IMR-90 (cell line): Measurements from ENCODE around the gene SPATA18. TPM values are rescaled to one million over a fixed set of nuclear protein-coding genes. Genes with fewer than 3 reads are reported as not detected.

Experiments
- ATAC-seq: fragments of 200-7000 bp; cut with Tn5 transposase; 2 replicates; pipeline ENCODE4 v1.9.1; 2020; ENCODE audit warnings: low read depth, mild to moderate bottlenecking, moderate library complexity
- BruUV-seq: library from RNA; stranded (reverse); fragments of 400-500 nt; replicated peaks from 2 replicates; lab custom pipeline; 2021; lab: Mats Ljungman, UMichigan
- CTCF ChIA-PET: fragments of 300-600 bp; formaldehyde crosslinking; extraction: SDS; loops from one replicate; lab custom pipeline; 2021; ENCODE audit warnings: antibody characterized with exemption; lab: Yijun Ruan, JAX
- POLR2A ChIA-PET: fragments of 300-600 bp; sonication (Branson Sonifier 250); formaldehyde crosslinking; loops from one replicate; lab custom pipeline; 2022; ENCODE audit warnings: antibody characterized with exemption; ENCODE audit not compliant: unreplicated experiment; lab: Charles Lee
- DNase-seq: peaks from one replicate; pipeline ENCODE4 v3.0.0; 2013
- H2AFZ ChIP-seq: replicated peaks from 2 replicates; pipeline ENCODE3; 2013; ENCODE audit warnings: low read length, mild to moderate bottlenecking; ENCODE audit not compliant: poor library complexity
- H2AK5ac ChIP-seq: 2 replicates; pipeline ENCODE4 v1.6.1; 2013; ENCODE audit warnings: low read depth, low read length, inconsistent platforms
- H2AK9ac ChIP-seq: replicated peaks from 2 replicates; pipeline ENCODE3; 2013; ENCODE audit warnings: mild to moderate bottlenecking, low read depth, low read length, moderate library complexity; ENCODE audit not compliant: poor library complexity
- H2BK120ac ChIP-seq: 2 replicates; pipeline ENCODE4 v1.6.1; 2013; ENCODE audit warnings: low read depth, low read length, inconsistent platforms
- H2BK15ac ChIP-seq: 3 replicates; pipeline ENCODE4 v1.6.1; 2013; ENCODE audit warnings: low read depth, low read length, inconsistent platforms
- H2BK20ac ChIP-seq: 2 replicates; pipeline ENCODE4 v1.6.1; 2013; ENCODE audit warnings: low read depth, mild to moderate bottlenecking, inconsistent platforms, low read length, moderate library complexity
- H2BK5ac ChIP-seq: 2 replicates; pipeline ENCODE4 v1.6.1; 2013; ENCODE audit warnings: mild to moderate bottlenecking, low read depth, low read length, inconsistent platforms; ENCODE audit not compliant: poor library complexity, severe bottlenecking
- H3K14ac ChIP-seq: replicated peaks from 2 replicates; pipeline ENCODE4 v1.6.1; 2013; ENCODE audit warnings: low read depth, low read length, inconsistent platforms
- H3K18ac ChIP-seq: 2 replicates; pipeline ENCODE4 v1.6.1; 2013; ENCODE audit warnings: low read depth, low read length, control low read depth
- H3K23ac ChIP-seq: 2 replicates; pipeline ENCODE4 v1.6.1; 2013; ENCODE audit warnings: low read depth, low read length, inconsistent platforms
- H3K27ac ChIP-seq: 2 replicates; pipeline ENCODE4 v1.5.1; 2013; ENCODE audit warnings: mild to moderate bottlenecking, control low read depth, low read length; ENCODE audit not compliant: insufficient read depth
- H3K27me3 ChIP-seq: 2 replicates; pipeline ENCODE4 v1.6.1; 2013; ENCODE audit warnings: low read length; ENCODE audit not compliant: control insufficient read depth, insufficient read depth
- H3K36me3 ChIP-seq: 2 replicates; pipeline ENCODE4 v1.6.1; 2013; ENCODE audit warnings: low read length, mixed read lengths; ENCODE audit not compliant: control insufficient read depth, insufficient read depth
- H3K4ac ChIP-seq: 2 replicates; pipeline ENCODE4 v1.6.1; 2013; ENCODE audit warnings: low read depth, low read length, inconsistent platforms
- H3K4me1 ChIP-seq: 2 replicates; pipeline ENCODE4 v1.6.1; 2013; ENCODE audit warnings: low read length, mixed read lengths; ENCODE audit not compliant: control insufficient read depth, insufficient read depth
- H3K4me2 ChIP-seq: 2 replicates; pipeline ENCODE4 v1.6.1; 2013; ENCODE audit warnings: low read depth, mild to moderate bottlenecking, control low read depth, low read length, moderate library complexity
- H3K4me3 ChIP-seq: 2 replicates; pipeline ENCODE4 v1.5.1; 2013; ENCODE audit warnings: low read depth, mild to moderate bottlenecking, control low read depth, low read length, moderate library complexity; ENCODE audit not compliant: insufficient read depth
- H3K56ac ChIP-seq: 2 replicates; pipeline ENCODE4 v1.6.1; 2013; ENCODE audit warnings: low read length, inconsistent platforms; ENCODE audit not compliant: insufficient read depth; ENCODE audit errors: extremely low read depth
- H3K79me1 ChIP-seq, 2 experiments: 2 replicates each; pipeline ENCODE4 v1.6.1; 2013; ENCODE audit warnings: low read length in 2 of 2, inconsistent platforms in 1 of 2, low read depth in 1 of 2
- H3K9ac ChIP-seq: 2 replicates; pipeline ENCODE4 v1.6.1; 2013; ENCODE audit warnings: low read depth, low read length, control low read depth
- H3K9me1 ChIP-seq: 2 replicates; pipeline ENCODE4 v1.6.1; 2013; ENCODE audit warnings: low read length, inconsistent platforms; ENCODE audit not compliant: insufficient read depth
- H3K9me3 ChIP-seq: 2 replicates; pipeline ENCODE4 v1.6.1; 2013; ENCODE audit warnings: low read length; ENCODE audit not compliant: control insufficient read depth, insufficient read depth
- H4K20me1 ChIP-seq: 2 replicates; pipeline ENCODE4 v1.6.1; 2013; ENCODE audit warnings: low read length, inconsistent platforms; ENCODE audit not compliant: insufficient read depth
- H4K5ac ChIP-seq: 2 replicates; pipeline ENCODE4 v1.6.1; 2013; ENCODE audit warnings: mild to moderate bottlenecking, low read depth, low read length, control low read depth
- H4K8ac ChIP-seq, 2 experiments: 2 replicates each; pipeline ENCODE4 v1.6.1; 2013; ENCODE audit warnings: low read depth in 2 of 2, low read length in 2 of 2, control low read depth in 1 of 2, inconsistent platforms in 1 of 2
- H4K91ac ChIP-seq: 2 replicates; pipeline ENCODE4 v1.6.1; 2013; ENCODE audit warnings: low read depth, low read length, inconsistent platforms; ENCODE audit not compliant: insufficient read depth
- CEBPB ChIP-seq: IDR thresholded peaks from 2 replicates; pipeline ENCODE4 v1.6.1; 2012; ENCODE audit warnings: low read depth, low read length, improper control_type of control experiment
- CHD1 ChIP-seq: IDR thresholded peaks from 2 replicates; pipeline ENCODE4 v1.6.1; 2012; ENCODE audit warnings: low read depth, low read length, improper control_type of control experiment
- MAZ ChIP-seq: IDR thresholded peaks from 2 replicates; pipeline ENCODE4 v1.6.1; 2012; ENCODE audit warnings: low read depth, mild to moderate bottlenecking, low read length, improper control_type of control experiment, moderate library complexity, borderline replicate concordance
- MXI1 ChIP-seq: IDR thresholded peaks from 2 replicates; pipeline ENCODE4 v1.6.1; 2012; ENCODE audit warnings: low read depth, mild to moderate bottlenecking, low read length, moderate library complexity, borderline replicate concordance
- NFE2L2 ChIP-seq: fragments of 150-350 bp; IDR thresholded peaks from 2 replicates; pipeline ENCODE4 v1.6.1; 2016; ENCODE audit warnings: low read depth, mild to moderate bottlenecking, low read length
- POLR2A ChIP-seq: IDR thresholded peaks from 2 replicates; pipeline ENCODE4 v1.6.1; 2012; ENCODE audit warnings: mild to moderate bottlenecking, low read depth, low read length
- RCOR1 ChIP-seq: IDR thresholded peaks from 2 replicates; pipeline ENCODE4 v1.6.1; 2012; ENCODE audit warnings: mild to moderate bottlenecking, low read length, improper control_type of control experiment; ENCODE audit not compliant: insufficient replicate concordance
- RFX5 ChIP-seq: IDR thresholded peaks from 2 replicates; pipeline ENCODE4 v1.8.0; 2012; ENCODE audit warnings: low read depth, mild to moderate bottlenecking, low read length, moderate library complexity
- WGBS, 2 experiments: methylation state at CpG; one replicate each; pipeline versions ENCODE4 v1.1.5 to v1.1.7; 2013; ENCODE audit warnings: missing lambda C conversion rate in 2 of 2; ENCODE audit not compliant: insufficient read length in 1 of 2; ENCODE audit errors: extremely low coverage in 2 of 2; 5-methylcytosine and 5-hydroxymethylcytosine counted together
- dilution Hi-C: fragments of 300-500 bp; cut with HindIII; formaldehyde crosslinking; loops from one replicate; pipeline ENCODE4 v1.14.3; 2018; ENCODE audit warnings: low sequenced_read_pairs; ENCODE audit not compliant: unreplicated experiment
- in situ Hi-C: fragments of 300-500 bp; cut with MboI; formaldehyde crosslinking; loops from 3 replicates; pipeline ENCODE4 v1.14.3; 2019; ENCODE audit warnings: low sequenced_read_pairs, inconsistent platforms, mixed read lengths
- intact Hi-C: fragments of 100-400 bp; cut with micrococcal nuclease; formaldehyde crosslinking; loops from 2 replicates; pipeline ENCODE4 v1.10.0; 2022
- polyA plus RNA-seq, 3 experiments: library from polyadenylated mRNA; depleted of rRNA; stranded (reverse); fragments of >200 nt; gene quantifications; 2 replicates each; pipeline ENCODE4 v1.2.3, GENCODE V29; 2012; ENCODE audit warnings: low replicate concordance in 1 of 3
- total RNA-seq: library from RNA; depleted of rRNA; stranded (reverse); fragments of >200 nt; gene quantifications from 2 replicates; pipeline ENCODE4 v1.2.3, GENCODE V29; 2012
- TF ChIP-seq, protein P1 (sequence below): fragments of 150-350 bp; IDR thresholded peaks from 2 replicates; pipeline ENCODE4 v1.6.1; 2016; ENCODE audit warnings: low read depth, mild to moderate bottlenecking, low read length, moderate library complexity, borderline replicate concordance
- TF ChIP-seq, protein P2 (sequence below): fragments of 150-350 bp; IDR thresholded peaks from 2 replicates; pipeline ENCODE4 v1.6.1; 2017; ENCODE audit warnings: mild to moderate bottlenecking, antibody characterized with exemption, low read length, low read depth

Gene SPATA18
- total and polyA plus RNA-seq, 2 of the 4 experiments (the other 2 are of a cell fraction) = 3.0 to 4.7 TPM

DNA sequence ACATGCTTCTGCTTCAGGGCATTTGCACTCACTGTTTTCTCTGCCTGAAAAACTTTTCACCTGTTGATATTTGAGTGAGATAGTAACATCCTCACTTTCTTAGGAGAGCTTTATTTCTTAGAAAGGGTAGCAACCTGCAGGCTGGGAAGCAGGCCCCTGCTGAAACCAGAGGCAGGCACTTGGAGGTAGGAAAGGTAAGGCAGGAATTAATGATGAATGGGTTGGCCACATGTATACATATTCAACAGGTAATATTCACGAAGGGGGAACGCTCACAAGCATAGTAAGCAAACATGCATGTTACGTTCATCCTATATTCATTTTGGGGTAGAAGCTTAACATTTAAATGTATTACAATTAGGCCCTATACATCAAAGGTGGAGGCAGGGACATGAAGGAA, 3.1 kb downstream of the SPATA18 start:
- peaks cover 5% of the 10 kb centered on the region for H3K27me3 ChIP-seq
- WGBS, 2 experiments = no CpG with 5 or more reads among the region's 3 CpGs
- POLR2A ChIA-PET = no interaction called here

More for the DNA sequence above, 3.1 kb downstream of the SPATA18 start:
- Histone ChIP-seq H2BK15ac (no peak overlapping the region), H2AFZ (no peak overlapping the region), H3K4me3 (no peak overlapping the region), H3K9me1 (peaks cover 3% of the 10 kb centered on the region; the same call in 1 of the 2 replicates), H4K20me1 (0 out of 2 replicates have a peak, but pooled peaks cover 3% of the 10 kb centered on the region), H3K36me3 (no peaks in the 10 kb centered on the region), H4K8ac (no peak overlapping the region), H3K14ac (no peak overlapping the region), H4K5ac (no peak overlapping the region), H3K27ac (no peak overlapping the region), H3K9me3 (no peaks in the 10 kb centered on the region), H2BK20ac (no peak overlapping the region), H2AK5ac (no peak overlapping the region), H4K91ac (no peak overlapping the region), H2AK9ac (no peak overlapping the region), H3K56ac (no peak overlapping the region), H3K79me1 (0 out of 4 replicates have a peak, but pooled peaks cover 0 to 7% of the 10 kb centered on the region in 2 experiments), H3K18ac (no peak overlapping the region), H2BK5ac (no peak overlapping the region), H3K4me2 (no peak overlapping the region), H3K9ac (no peak overlapping the region), H3K23ac (no peak overlapping the region), H2BK120ac (no peak overlapping the region), H3K4me1 (peaks cover 4% of the 10 kb centered on the region; the same call in 1 of the 2 replicates), H3K4ac (no peak overlapping the region)
- CTCF ChIA-PET = interaction anchor here (0.6 kb wide), 1 partner anchor 25 kb away, joined by 3 read pairs; no protein-coding TSS in a partner anchor
- intact Hi-C loops (loop anchor here (5.0 to 10.0 kb wide), 2 partner anchors 38 to 59 kb away; no protein-coding TSS in a partner anchor), in situ Hi-C loops (no loop called here), dilution Hi-C loops (no loop called here)
- no TSS peak for BruUV-seq
- no peak for DNase-seq
- ATAC-seq = no peak
- TF ChIP-seq RFX5 (no peak), RCOR1 (no peak), CEBPB (no peak), POLR2A (no peak), CHD1 (no peak), NFE2L2 (no peak), MXI1 (no peak), MAZ (no peak)
- TF ChIP-seq, protein P1, sequence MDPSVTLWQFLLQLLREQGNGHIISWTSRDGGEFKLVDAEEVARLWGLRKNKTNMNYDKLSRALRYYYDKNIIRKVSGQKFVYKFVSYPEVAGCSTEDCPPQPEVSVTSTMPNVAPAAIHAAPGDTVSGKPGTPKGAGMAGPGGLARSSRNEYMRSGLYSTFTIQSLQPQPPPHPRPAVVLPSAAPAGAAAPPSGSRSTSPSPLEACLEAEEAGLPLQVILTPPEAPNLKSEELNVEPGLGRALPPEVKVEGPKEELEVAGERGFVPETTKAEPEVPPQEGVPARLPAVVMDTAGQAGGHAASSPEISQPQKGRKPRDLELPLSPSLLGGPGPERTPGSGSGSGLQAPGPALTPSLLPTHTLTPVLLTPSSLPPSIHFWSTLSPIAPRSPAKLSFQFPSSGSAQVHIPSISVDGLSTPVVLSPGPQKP = no peak
- TF ChIP-seq, protein P2, sequence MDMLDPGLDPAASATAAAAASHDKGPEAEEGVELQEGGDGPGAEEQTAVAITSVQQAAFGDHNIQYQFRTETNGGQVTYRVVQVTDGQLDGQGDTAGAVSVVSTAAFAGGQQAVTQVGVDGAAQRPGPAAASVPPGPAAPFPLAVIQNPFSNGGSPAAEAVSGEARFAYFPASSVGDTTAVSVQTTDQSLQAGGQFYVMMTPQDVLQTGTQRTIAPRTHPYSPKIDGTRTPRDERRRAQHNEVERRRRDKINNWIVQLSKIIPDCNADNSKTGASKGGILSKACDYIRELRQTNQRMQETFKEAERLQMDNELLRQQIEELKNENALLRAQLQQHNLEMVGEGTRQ = no peak
